Panc1 (cell line): Measurements from ENCODE around the gene ZNF304. TPM values are rescaled to one million over a fixed set of nuclear protein-coding genes. Genes with fewer than 3 reads are reported as not detected.

ENCODE experiments used
- ATAC-seq: fragments of 200-7000 bp; cut with Tn5 transposase; 2 replicates; pipeline ENCODE4 v1.9.1; 2020; ENCODE audit warnings: mild to moderate bottlenecking, moderate library complexity
- BruUV-seq: library from RNA; stranded (reverse); fragments of 400-500 nt; replicated peaks from 2 replicates; lab custom pipeline; 2021; lab: Mats Ljungman, UMichigan
- CTCF ChIA-PET: fragments of 300-600 bp; sonication (Branson Sonifier 250); formaldehyde crosslinking; loops from one replicate; lab custom pipeline; 2022; ENCODE audit warnings: antibody characterized with exemption; lab: Charles Lee
- POLR2A ChIA-PET: fragments of 300-600 bp; sonication (Branson Sonifier 250); formaldehyde crosslinking; loops from one replicate; lab custom pipeline; 2022; ENCODE audit warnings: antibody characterized with exemption; lab: Charles Lee
- DNase-seq: peaks from one replicate; pipeline ENCODE4 v3.0.0-alpha.2; 2010; ENCODE audit warnings: low read depth, low spot score
- H3K27ac ChIP-seq: 2 replicates; pipeline ENCODE4 v1.5.1; 2011; ENCODE audit warnings: mild to moderate bottlenecking, low read length, inconsistent platforms
- H3K27me3 ChIP-seq: fragments of 200-500 bp; sonication (Bioruptor generic); 2 replicates; pipeline ENCODE4 v1.6.0; 2014; ENCODE audit warnings: low read length, inconsistent platforms; ENCODE audit not compliant: control insufficient read depth, insufficient read depth
- H3K36me3 ChIP-seq: fragments of 200-500 bp; sonication (Bioruptor generic); 2 replicates; pipeline ENCODE4 v1.5.1; 2014; ENCODE audit warnings: inconsistent platforms, mild to moderate bottlenecking, low read length, moderate library complexity; ENCODE audit not compliant: control insufficient read depth, insufficient read depth
- H3K4me1 ChIP-seq: 2 replicates; pipeline ENCODE4 v1.5.1; 2011; ENCODE audit warnings: inconsistent platforms, mild to moderate bottlenecking, low read length, moderate library complexity; ENCODE audit not compliant: control insufficient read depth, insufficient read depth
- H3K4me3 ChIP-seq, 2 experiments: 2 replicates each; pipeline ENCODE4 v1.5.1; 2011 to 2012; ENCODE audit warnings: low read depth in 2 of 2, low read length in 2 of 2, mild to moderate bottlenecking in 2 of 2, inconsistent platforms in 1 of 2, moderate library complexity in 1 of 2
- H3K9me3 ChIP-seq: fragments of 200-500 bp; sonication (Bioruptor generic); 2 replicates; pipeline ENCODE4 v1.5.1; 2014; ENCODE audit warnings: low read depth, mild to moderate bottlenecking, inconsistent platforms, low read length, moderate library complexity; ENCODE audit not compliant: control insufficient read depth, insufficient read depth
- CTCF ChIP-seq: fragments of 450-650 bp; IDR thresholded peaks from 2 replicates; pipeline ENCODE4 v1.5.1; 2017; ENCODE audit warnings: mild to moderate bottlenecking
- POLR2AphosphoS5 ChIP-seq: IDR thresholded peaks from 2 replicates; pipeline ENCODE4 v1.6.1; 2012; ENCODE audit warnings: mild to moderate bottlenecking, low read depth, low read length, moderate library complexity
- REST ChIP-seq, 2 experiments: IDR thresholded peaks; 2 replicates each; pipeline ENCODE4 v1.6.1; 2011 to 2012; ENCODE audit warnings: low read depth in 2 of 2, control low read depth in 1 of 2, low read length in 1 of 2, mild to moderate bottlenecking in 1 of 2, moderate library complexity in 1 of 2; ENCODE audit not compliant: insufficient read depth in 1 of 2
- SIN3A ChIP-seq: IDR thresholded peaks from 2 replicates; pipeline ENCODE4 v1.6.1; 2012; ENCODE audit warnings: low read depth, mild to moderate bottlenecking, low read length, moderate library complexity, borderline replicate concordance; ENCODE audit not compliant: insufficient read depth
- TCF7L2 ChIP-seq: IDR thresholded peaks from 2 replicates; pipeline ENCODE4 v1.6.1; 2011; ENCODE audit warnings: mild to moderate bottlenecking, low read depth, low read length, inconsistent platforms
- in situ Hi-C: cut with HindIII; loops from 2 replicates; pipeline ENCODE4 v1.10.0; 2016; ENCODE audit warnings: low sequenced_read_pairs, low pct_unique_long_range_greater_than_20kb
- intact Hi-C: fragments of 100-400 bp; cut with micrococcal nuclease; formaldehyde crosslinking; loops from one replicate; pipeline ENCODE4 v1.10.0; 2022; ENCODE audit not compliant: unreplicated experiment
- total RNA-seq: library from RNA; stranded (reverse); gene quantifications from one replicate; pipeline ENCODE4 v1.2.1, GENCODE V29; 2021; ENCODE audit not compliant: unreplicated experiment

The ZNF304 gene
- total RNA-seq, 1 experiment from 2014 or later: 10.8 TPM

- DNase-seq (no peak), ATAC-seq (no peak)
- in situ Hi-C loops (no loop called here), intact Hi-C loops (no loop called here)
- BruUV-seq: no TSS peak
- Histone ChIP-seq H3K4me3 (peak overlapping the region; percentile 19 to 28; a peak in 3 of 4 replicates), H3K4me1 (peaks cover 11% of the 10 kb centered on the region), H3K9me3 (no peaks in the 10 kb centered on the region), H3K27ac (no peak overlapping the region), H3K36me3 (no peaks in the 10 kb centered on the region), H3K27me3 (peaks cover 3% of the 10 kb centered on the region; the same call in 1 of the 2 replicates)
- TF ChIP-seq POLR2AphosphoS5: no peak
- no peak for TF ChIP-seq SIN3A
- no peak for TF ChIP-seq REST (IDR thresholded peaks at IDR 0.05; ENCODE audit: insufficient read depth in 1 of 2, low read depth in 2 of 2, low read length in 1 of 2)
- TF ChIP-seq TCF7L2: no peak
- TF ChIP-seq CTCF: no peak
- POLR2A ChIA-PET: interaction anchor here (0.7 kb wide), 1 partner anchor 206 kb away, joined by 18 read pairs; no protein-coding TSS in a partner anchor
- CTCF ChIA-PET: no interaction called here
These were observed 33.6 kb upstream of the ZNF304 start for GRCh38 chr19:57317503-57317902.

- TF ChIP-seq CTCF (no peak), TCF7L2 (no peak), REST (IDR thresholded peaks at IDR 0.05; ENCODE audit: insufficient read depth in 1 of 2, low read depth in 2 of 2, low read length in 1 of 2) (no peak)
- H3K9me3 ChIP-seq: no peaks in the 10 kb centered on the region
- peaks cover 11% of the 10 kb centered on the region for H3K4me1 ChIP-seq
- ATAC-seq (no peak), DNase-seq (no peak)
- peak overlapping the region; percentile 71 to 79 for H3K4me3 ChIP-seq
- BruUV-seq: no TSS peak
- in situ Hi-C loops (no loop called here), intact Hi-C loops (no loop called here)
- H3K27ac ChIP-seq: peak overlapping the region; percentile 88
- ChIA-PET CTCF (no interaction called here), POLR2A (interaction anchor here (0.6 kb wide), 1 partner anchor 1201 kb away, joined by 8 read pairs; no protein-coding TSS in a partner anchor)
- H3K27me3 ChIP-seq: peaks cover 3% of the 10 kb centered on the region; the same call in 1 of the 2 replicates
- peaks cover 5% of the 10 kb centered on the region for H3K36me3 ChIP-seq
These were observed 31.2 kb upstream of the ZNF304 start for GRCh38 chr19:57319869-57320179.
